ENCODE measurements around the gene TRAF3. TPM values are rescaled to one million over a fixed set of nuclear protein-coding genes. Genes with fewer than 3 reads are reported as not detected.
"Not testable (repeated sequence)": the region's sequence is repeated elsewhere in the genome, so short reads cannot be mapped to it uniquely, and the experiment has no call there.

TRAF3 gene
- total RNA-seq, 2 donors from 2014 or later: 20.8 to 26.0 TPM

DNA sequence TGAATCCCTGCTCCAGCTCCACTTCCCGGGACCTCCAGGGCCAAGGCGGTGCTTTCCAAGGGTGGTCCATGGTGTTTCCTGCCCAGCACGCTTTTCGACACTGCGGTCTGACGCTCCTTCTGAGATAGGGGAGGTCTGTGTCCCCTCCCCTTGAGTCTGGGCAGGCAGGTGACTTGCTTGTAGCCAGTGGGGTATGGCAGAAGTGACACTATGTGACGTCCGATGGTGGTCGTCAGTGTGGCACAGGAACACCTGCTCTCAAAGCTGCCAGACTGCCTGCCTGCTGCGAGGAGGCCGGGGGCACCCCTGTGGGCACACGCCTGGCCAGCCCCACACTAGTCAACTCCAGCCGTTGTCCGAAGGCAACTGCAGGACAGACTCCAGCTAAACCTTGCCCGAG is 16.0 kb upstream of the TRAF3 start:
- no peak overlapping the region for H3K9ac ChIP-seq (ENCODE audit: low read depth in 2 of 2, low read length in 2 of 2)
- no peaks in the 10 kb centered on the region for H3K9me3 ChIP-seq
- H3K36me3 ChIP-seq: no peaks in the 10 kb centered on the region
- no peaks in the 10 kb centered on the region for H3K4me1 ChIP-seq
- no peak overlapping the region for H3K27ac ChIP-seq
- intact Hi-C loops (cut with DNase I): no loop called here
- TF ChIP-seq CTCF (IDR thresholded peaks at IDR 0.05): no peak
- DNase-seq: no peak
- no peaks in the 10 kb centered on the region for H3K27me3 ChIP-seq
- H3K4me3 ChIP-seq: no peak overlapping the region

- Histone ChIP-seq H3K4me1 (no peaks in the 10 kb centered on the region), H3K4me3 (no peak overlapping the region), H3K27me3 (no peaks in the 10 kb centered on the region), H3K27ac (no peak overlapping the region), H3K9ac (ENCODE audit: low read depth in 2 of 2, low read length in 2 of 2) (no peak overlapping the region), H3K36me3 (no peaks in the 10 kb centered on the region), H3K9me3 (no peaks in the 10 kb centered on the region)
- no peak for DNase-seq
- intact Hi-C loops (cut with DNase I): no loop called here
- TF ChIP-seq CTCF (IDR thresholded peaks at IDR 0.05): no peak
Observed at GRCh38 chr14:102764220-102764671, 13.0 kb upstream of the TRAF3 start.

GRCh38 chr14:102765770-102766169 is 11.5 kb upstream of the TRAF3 start:
- H3K9me3 ChIP-seq; H3K4me1 ChIP-seq; H3K27ac ChIP-seq; H3K4me3 ChIP-seq; H3K9ac ChIP-seq (ENCODE audit: low read depth in 2 of 2, low read length in 2 of 2); DNase-seq; H3K27me3 ChIP-seq; H3K36me3 ChIP-seq; intact Hi-C loops (cut with DNase I): not testable (repeated sequence)

- Histone ChIP-seq H3K4me3 (no peak overlapping the region), H3K27me3 (no peaks in the 10 kb centered on the region), H3K36me3 (no peaks in the 10 kb centered on the region), H3K9me3 (no peaks in the 10 kb centered on the region), H3K9ac (ENCODE audit: low read depth in 2 of 2, low read length in 2 of 2) (no peak overlapping the region), H3K27ac (no peak overlapping the region), H3K4me1 (no peaks in the 10 kb centered on the region)
- TF ChIP-seq CTCF (IDR thresholded peaks at IDR 0.05): no peak
- intact Hi-C loops (cut with DNase I): no loop called here
- DNase-seq: no peak
Observed at GRCh38 chr14:102768223-102769048, 8.8 kb upstream of the TRAF3 start.

DNA sequence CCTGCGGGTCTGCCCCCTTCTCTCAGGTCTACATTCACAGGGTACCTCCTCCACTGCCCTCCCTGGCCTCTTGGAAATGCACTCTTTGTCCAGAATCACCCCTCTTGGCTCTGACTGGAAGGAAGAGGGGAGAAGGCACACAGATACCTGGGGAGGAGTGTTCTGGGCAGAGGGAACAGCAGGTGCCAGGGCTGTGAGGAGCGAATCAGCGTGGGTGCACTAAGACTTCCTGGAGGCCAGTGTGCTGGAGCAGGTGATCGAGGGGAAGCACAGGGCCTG is 8.3 kb upstream of the TRAF3 start:
- no peak for TF ChIP-seq CTCF (IDR thresholded peaks at IDR 0.05)
- Histone ChIP-seq H3K9ac (ENCODE audit: low read depth in 2 of 2, low read length in 2 of 2) (no peak overlapping the region), H3K27me3 (no peaks in the 10 kb centered on the region), H3K27ac (no peak overlapping the region), H3K9me3 (no peaks in the 10 kb centered on the region), H3K4me1 (no peaks in the 10 kb centered on the region), H3K4me3 (no peak overlapping the region), H3K36me3 (no peaks in the 10 kb centered on the region)
- intact Hi-C loops (cut with DNase I): no loop called here
- DNase-seq: no peak
